Endothelial cell of umbilical vein (primary cell): ENCODE results near the gene HEATR3. TPM values are rescaled to one million over a fixed set of nuclear protein-coding genes. Genes with fewer than 3 reads are reported as not detected.

ENCODE experiments used
- BruUV-seq: library from RNA; stranded (reverse); fragments of 400-500 nt; replicated peaks from 2 replicates; lab custom pipeline; 2021; lab: Mats Ljungman, UMichigan
- CTCF ChIA-PET: fragments of 300-600, 350-600 bp; sonication (Branson Sonifier 250); formaldehyde crosslinking; loops from one replicate; lab custom pipeline; 2021; ENCODE audit warnings: antibody characterized with exemption, inconsistent platforms; lab: Charles Lee
- POLR2A ChIA-PET: fragments of 300-600, 350-600 bp; sonication (Branson Sonifier 250); formaldehyde crosslinking; loops from one replicate; lab custom pipeline; 2021; ENCODE audit warnings: antibody characterized with exemption, inconsistent platforms; lab: Charles Lee
- DNase-seq: peaks from one replicate; pipeline ENCODE4 v3.0.0-alpha.2; 2011; ENCODE audit warnings: low read depth, low spot score
- FAIRE-seq: peaks from 2 replicates; lab custom pipeline; 2011; peaks lifted over from hg19 to GRCh38; lab: Jason Lieb, UNC
- H2AFZ ChIP-seq: 2 replicates; pipeline ENCODE4 v1.6.0; 2012; ENCODE audit warnings: low read depth, low read length, control low read depth, inconsistent platforms
- H3K27ac ChIP-seq: 2 replicates; pipeline ENCODE4 v1.5.1; 2011; ENCODE audit warnings: low read depth, mild to moderate bottlenecking, control low read depth, low read length, moderate library complexity; ENCODE audit not compliant: insufficient read depth
- H3K27me3 ChIP-seq, 2 experiments: 2 replicates each; pipeline versions ENCODE4 v1.6.0 to v1.6.1; 2011; ENCODE audit warnings: low read length in 2 of 2, mixed read lengths in 1 of 2; ENCODE audit not compliant: control insufficient read depth in 2 of 2, insufficient read depth in 2 of 2
- H3K36me3 ChIP-seq, 2 experiments: 2 replicates in 1 of 2; 3 replicates in 1 of 2; pipeline ENCODE4 v1.5.1; 2011; ENCODE audit warnings: low read length in 2 of 2, mild to moderate bottlenecking in 1 of 2, moderate library complexity in 1 of 2; ENCODE audit not compliant: control insufficient read depth in 2 of 2, insufficient read depth in 2 of 2; ENCODE audit errors: extremely low read depth in 1 of 2
- H3K4me1 ChIP-seq: 3 replicates; pipeline ENCODE4 v1.5.1; 2011; ENCODE audit warnings: mild to moderate bottlenecking, low read length; ENCODE audit not compliant: control insufficient read depth, insufficient read depth; ENCODE audit errors: extremely low read depth
- H3K4me2 ChIP-seq: 2 replicates; pipeline ENCODE4 v1.6.1; 2011; ENCODE audit warnings: low read length, control low read depth, mixed read lengths; ENCODE audit not compliant: insufficient read depth
- H3K4me3 ChIP-seq, 3 experiments: fragments of 200-600 bp in 1 of 3; sonication (generic), shearing (Covaris generic) in 1 of 3; replicated peaks in 1 of 3; 2 replicates each; pipeline ENCODE4 v1.5.1; 2011 to 2016; ENCODE audit warnings: control low read depth in 3 of 3, low read length in 3 of 3, mild to moderate bottlenecking in 2 of 3, inconsistent platforms in 1 of 3, low read depth in 1 of 3, moderate library complexity in 1 of 3; ENCODE audit not compliant: insufficient read depth in 1 of 3
- H3K79me2 ChIP-seq: 2 replicates; pipeline ENCODE4 v1.6.0; 2012; ENCODE audit warnings: low read length, inconsistent platforms; ENCODE audit not compliant: control insufficient read depth, insufficient read depth
- H3K9ac ChIP-seq: replicated peaks from 2 replicates; pipeline ENCODE3; 2011; ENCODE audit warnings: low read length, control low read depth; ENCODE audit not compliant: insufficient read depth; ENCODE audit errors: extremely low read depth
- H3K9me1 ChIP-seq: replicated peaks from 3 replicates; pipeline ENCODE4 v1.6.0; 2011; ENCODE audit warnings: mild to moderate bottlenecking, low read length; ENCODE audit not compliant: control insufficient read depth, insufficient read depth; ENCODE audit errors: extremely low read depth
- H3K9me3 ChIP-seq: replicated peaks from 2 replicates; pipeline ENCODE4 v1.5.1; 2012; ENCODE audit warnings: low read length, inconsistent platforms; ENCODE audit not compliant: control insufficient read depth, insufficient read depth
- H4K20me1 ChIP-seq: replicated peaks from 2 replicates; pipeline ENCODE3; 2011; ENCODE audit warnings: mild to moderate bottlenecking, low read length; ENCODE audit not compliant: control insufficient read depth, insufficient read depth; ENCODE audit errors: extremely low read depth
- EZH2 ChIP-seq: IDR thresholded peaks from 2 replicates; pipeline ENCODE4 v1.6.1; 2012; ENCODE audit warnings: borderline replicate concordance, low read depth, mild to moderate bottlenecking, moderate library complexity, low read length, inconsistent platforms; ENCODE audit not compliant: severe bottlenecking
- FOS ChIP-seq: IDR thresholded peaks from 2 replicates; pipeline ENCODE4 v1.6.1; 2011; ENCODE audit warnings: mild to moderate bottlenecking, low read length, moderate library complexity, borderline replicate concordance; ENCODE audit not compliant: insufficient read depth
- GATA2 ChIP-seq: IDR thresholded peaks from 2 replicates; pipeline ENCODE4 v1.7.0; 2011; ENCODE audit warnings: low read depth, mild to moderate bottlenecking, moderate library complexity, mixed read lengths, low read length; ENCODE audit not compliant: insufficient read length, insufficient read depth
- JUN ChIP-seq: IDR thresholded peaks from 2 replicates; pipeline ENCODE4 v1.6.1; 2011; ENCODE audit warnings: borderline replicate concordance, low read depth; ENCODE audit not compliant: insufficient read length, insufficient read depth
- MYC ChIP-seq: IDR thresholded peaks from one replicate; pipeline ENCODE4 v1.6.1; 2011; ENCODE audit warnings: mild to moderate bottlenecking, low read depth, low read length
- POLR2A ChIP-seq: IDR thresholded peaks from 2 replicates; pipeline ENCODE4 v1.6.1; 2012; ENCODE audit warnings: low read depth, mild to moderate bottlenecking, control low read depth, low read length
- POLR2AphosphoS5 ChIP-seq: IDR thresholded peaks from 2 replicates; pipeline ENCODE4 v1.6.1; 2012; ENCODE audit warnings: low read depth, mild to moderate bottlenecking, control low read depth, low read length, moderate library complexity; ENCODE audit not compliant: insufficient read depth
- dilution Hi-C: fragments of 300-500 bp; cut with MboI; formaldehyde crosslinking; loops from one replicate; pipeline ENCODE4 v1.15.0; 2019; ENCODE audit warnings: low sequenced_read_pairs; ENCODE audit not compliant: extremely low pct_ligation_motif_present
- intact Hi-C: fragments of 100-400 bp; cut with micrococcal nuclease; formaldehyde crosslinking; loops from one replicate; pipeline ENCODE4 v1.10.0; 2022
- polyA plus RNA-seq, 4 experiments: library from polyadenylated mRNA; depleted of rRNA in 3 of 4; stranded (reverse) in 3 of 4; unstranded in 1 of 4; fragments of >200 nt; gene quantifications; 2 replicates each; pipeline versions ENCODE4 v1.2.1 to v1.2.3, GENCODE V29; 2011 to 2012; ENCODE audit warnings: missing spikeins in 1 of 4
- total RNA-seq: library from RNA; stranded (reverse); gene quantifications from 2 replicates; pipeline ENCODE4 v1.2.3, GENCODE V29; 2021
- TF ChIP-seq, protein P1 (sequence below), 2 donors: IDR thresholded peaks; 1 replicate in 1 of 2; 2 replicates in 1 of 2; pipeline ENCODE4 v1.5.1; 2011; ENCODE audit warnings: low read length in 2 of 2, mild to moderate bottlenecking in 2 of 2, moderate library complexity in 2 of 2, control low read depth in 1 of 2, inconsistent platforms in 1 of 2, low read depth in 1 of 2; ENCODE audit not compliant: insufficient read depth in 1 of 2; ENCODE audit errors: extremely low read depth in 1 of 2
- TF ChIP-seq, protein P2 (sequence below): IDR thresholded peaks from 2 replicates; pipeline ENCODE4 v1.6.1; 2011; ENCODE audit not compliant: insufficient read depth, insufficient read length

The HEATR3 gene
- total and polyA plus RNA-seq, 2 donors (not counting 3 experiments of a cell fraction or from before 2014, with no cell fraction given) = 6.7 to 23.1 TPM

DNA sequence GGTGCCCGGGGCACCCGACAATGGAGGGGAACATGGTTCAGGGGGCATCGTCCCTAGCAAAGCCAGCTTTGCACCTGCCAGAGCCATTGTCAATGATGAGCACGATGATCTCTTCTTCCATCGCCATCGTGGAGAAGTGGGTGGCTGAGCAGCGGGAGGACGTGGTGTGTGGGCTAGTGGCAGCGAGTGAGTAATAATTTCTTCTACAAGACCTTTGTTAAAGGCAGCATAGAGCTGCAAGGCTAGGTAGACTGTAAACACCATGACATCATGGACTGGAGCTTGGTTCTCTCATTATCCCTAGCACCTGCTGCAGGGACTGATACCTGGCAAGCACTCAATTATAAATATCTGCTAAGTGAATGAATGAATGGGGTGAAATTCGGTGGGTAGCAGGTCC, 6.7 kb upstream of the HEATR3 start:
- DNase-seq (no peak), FAIRE-seq (no peak)
- ChIA-PET CTCF (no interaction called here), POLR2A (no interaction called here)
- intact Hi-C loops (no loop called here), dilution Hi-C loops (no loop called here)
- Histone ChIP-seq H3K36me3 (no peaks in the 10 kb centered on the region), H3K27me3 (no peaks in the 10 kb centered on the region), H3K4me3 (no peak overlapping the region), H4K20me1 (no peaks in the 10 kb centered on the region), H3K9me1 (no peaks in the 10 kb centered on the region), H3K9me3 (no peaks in the 10 kb centered on the region), H3K79me2 (no peaks in the 10 kb centered on the region), H3K9ac (no peak overlapping the region), H3K4me2 (no peak overlapping the region), H3K4me1 (no peaks in the 10 kb centered on the region), H2AFZ (no peak overlapping the region), H3K27ac (no peak overlapping the region)
- no TSS peak for BruUV-seq
- TF ChIP-seq MYC (no peak), GATA2 (no peak), JUN (no peak), FOS (no peak), EZH2 (no peak), POLR2A (no peak), POLR2AphosphoS5 (no peak)
- TF ChIP-seq, protein P1, sequence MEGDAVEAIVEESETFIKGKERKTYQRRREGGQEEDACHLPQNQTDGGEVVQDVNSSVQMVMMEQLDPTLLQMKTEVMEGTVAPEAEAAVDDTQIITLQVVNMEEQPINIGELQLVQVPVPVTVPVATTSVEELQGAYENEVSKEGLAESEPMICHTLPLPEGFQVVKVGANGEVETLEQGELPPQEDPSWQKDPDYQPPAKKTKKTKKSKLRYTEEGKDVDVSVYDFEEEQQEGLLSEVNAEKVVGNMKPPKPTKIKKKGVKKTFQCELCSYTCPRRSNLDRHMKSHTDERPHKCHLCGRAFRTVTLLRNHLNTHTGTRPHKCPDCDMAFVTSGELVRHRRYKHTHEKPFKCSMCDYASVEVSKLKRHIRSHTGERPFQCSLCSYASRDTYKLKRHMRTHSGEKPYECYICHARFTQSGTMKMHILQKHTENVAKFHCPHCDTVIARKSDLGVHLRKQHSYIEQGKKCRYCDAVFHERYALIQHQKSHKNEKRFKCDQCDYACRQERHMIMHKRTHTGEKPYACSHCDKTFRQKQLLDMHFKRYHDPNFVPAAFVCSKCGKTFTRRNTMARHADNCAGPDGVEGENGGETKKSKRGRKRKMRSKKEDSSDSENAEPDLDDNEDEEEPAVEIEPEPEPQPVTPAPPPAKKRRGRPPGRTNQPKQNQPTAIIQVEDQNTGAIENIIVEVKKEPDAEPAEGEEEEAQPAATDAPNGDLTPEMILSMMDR (IDR thresholded peaks at IDR 0.05; ENCODE audit: extremely low read depth in 1 of 2, insufficient read depth in 1 of 2, low read depth in 1 of 2, low read length in 2 of 2) = no peak
- TF ChIP-seq, protein P2, sequence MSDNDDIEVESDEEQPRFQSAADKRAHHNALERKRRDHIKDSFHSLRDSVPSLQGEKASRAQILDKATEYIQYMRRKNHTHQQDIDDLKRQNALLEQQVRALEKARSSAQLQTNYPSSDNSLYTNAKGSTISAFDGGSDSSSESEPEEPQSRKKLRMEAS = no peak
